Nephron progenitor cell (in vitro differentiated cells): ENCODE results near the gene CIZ1.

Experiments used
- DNase-seq: peaks from one replicate; pipeline ENCODE4 v3.0.0; 2021
- H3K27ac Mint-ChIP-seq: 2 replicates; pipeline ENCODE4 v1.8.0; 2021; ENCODE audit warnings: mild to moderate bottlenecking, moderate library complexity, mixed read lengths
- H3K27me3 Mint-ChIP-seq: 2 replicates; pipeline ENCODE4 v1.8.0; 2021; ENCODE audit warnings: mild to moderate bottlenecking, low read depth, mixed read lengths; ENCODE audit not compliant: poor library complexity
- H3K36me3 Mint-ChIP-seq: 2 replicates; pipeline ENCODE4 v1.8.0; 2021; ENCODE audit warnings: low read depth, mixed read lengths
- H3K4me1 Mint-ChIP-seq: 2 replicates; pipeline ENCODE4 v1.8.0; 2021; ENCODE audit warnings: mixed read lengths
- H3K4me3 Mint-ChIP-seq: 2 replicates; pipeline ENCODE4 v1.8.0; 2021; ENCODE audit warnings: mild to moderate bottlenecking, moderate library complexity, mixed read lengths
- H3K9me3 Mint-ChIP-seq: 2 replicates; pipeline ENCODE4 v1.8.0; 2021; ENCODE audit warnings: mild to moderate bottlenecking, moderate library complexity, mixed read lengths
- CTCF ChIP-seq: fragments of 200-600 bp; sonication (generic); IDR thresholded peaks from 2 replicates; pipeline ENCODE4 v1.5.0; 2021; ENCODE audit warnings: antibody characterized with exemption

The CIZ1 gene

GRCh38 chr9:128178806-128179431, 12.5 kb downstream of the CIZ1 start:
- DNase-seq = no peak
- Mint-ChIP-seq H3K36me3 (peaks cover 80% of the 10 kb centered on the region), H3K4me1 (peaks cover 8% of the 10 kb centered on the region), H3K9me3 (peaks cover 30% of the 10 kb centered on the region), H3K4me3 (no peak overlapping the region), H3K27me3 (no peaks in the 10 kb centered on the region), H3K27ac (no peak overlapping the region)
- TF ChIP-seq CTCF = no peak

GRCh38 chr9:128175726-128176125, 15.6 kb downstream of the CIZ1 start:
- peaks cover 19% of the 10 kb centered on the region for H3K9me3 Mint-ChIP-seq
- no peaks in the 10 kb centered on the region for H3K27me3 Mint-ChIP-seq

GRCh38 chr9:128175102-128175563, 16.2 kb downstream of the CIZ1 start:
- peaks cover 14% of the 10 kb centered on the region for H3K9me3 Mint-ChIP-seq
- DNase-seq = no peak
- H3K4me1 Mint-ChIP-seq = peaks cover 7% of the 10 kb centered on the region
- peaks cover 58% of the 10 kb centered on the region for H3K36me3 Mint-ChIP-seq
- no peaks in the 10 kb centered on the region for H3K27me3 Mint-ChIP-seq
- TF ChIP-seq CTCF = no peak
- H3K4me3 Mint-ChIP-seq = no peak overlapping the region
- peak overlapping the region; percentile 5 for H3K27ac Mint-ChIP-seq

More at GRCh38 chr9:128175726-128176125, 15.6 kb downstream of the CIZ1 start:
- Mint-ChIP-seq H3K27ac (peak overlapping the region; percentile 5), H3K4me3 (no peak overlapping the region), H3K4me1 (peaks cover 2% of the 10 kb centered on the region), H3K36me3 (peaks cover 60% of the 10 kb centered on the region)
- TF ChIP-seq CTCF = no peak
- DNase-seq = no peak

- DNase-seq = no peak
- TF ChIP-seq CTCF = no peak
- H3K36me3 Mint-ChIP-seq = peaks cover 58% of the 10 kb centered on the region
- H3K4me1 Mint-ChIP-seq = peaks cover 18% of the 10 kb centered on the region
- H3K9me3 Mint-ChIP-seq = peaks cover 3% of the 10 kb centered on the region
- no peak overlapping the region for H3K4me3 Mint-ChIP-seq
- no peak overlapping the region for H3K27ac Mint-ChIP-seq
- no peaks in the 10 kb centered on the region for H3K27me3 Mint-ChIP-seq
These were observed 17.3 kb downstream of the CIZ1 start for GRCh38 chr9:128174062-128174461.

- no peak overlapping the region for H3K4me3 Mint-ChIP-seq
- no peak for DNase-seq
- peaks cover 60% of the 10 kb centered on the region for H3K36me3 Mint-ChIP-seq
- TF ChIP-seq CTCF = no peak
- peak overlapping the region; percentile 82 for H3K27ac Mint-ChIP-seq
- no peaks in the 10 kb centered on the region for H3K9me3 Mint-ChIP-seq
- H3K4me1 Mint-ChIP-seq = peaks cover 22% of the 10 kb centered on the region
- H3K27me3 Mint-ChIP-seq = no peaks in the 10 kb centered on the region
These were observed 21.4 kb downstream of the CIZ1 start for GRCh38 chr9:128169925-128170324.

GRCh38 chr9:128169492-128169891, 21.9 kb downstream of the CIZ1 start:
- DNase-seq = no peak
- peak overlapping the region; percentile 82 for H3K27ac Mint-ChIP-seq
- H3K4me1 Mint-ChIP-seq = peaks cover 22% of the 10 kb centered on the region
- H3K4me3 Mint-ChIP-seq = no peak overlapping the region
- no peaks in the 10 kb centered on the region for H3K9me3 Mint-ChIP-seq
- TF ChIP-seq CTCF = no peak
- H3K36me3 Mint-ChIP-seq = peaks cover 60% of the 10 kb centered on the region
- H3K27me3 Mint-ChIP-seq = no peaks in the 10 kb centered on the region
